IPS DF 6.9 (cell line): ENCODE data around the gene AGPS.
"Not testable (repeated sequence)": the region's sequence is repeated elsewhere in the genome, so short reads cannot be mapped to it uniquely, and the experiment has no call there.

Source experiments
- DNase-seq: peaks from one replicate; pipeline ENCODE4 v3.0.0-alpha.2; 2013; ENCODE audit warnings: low read depth, low spot score
- H3K27ac ChIP-seq: one replicate; pipeline ENCODE4 v1.5.1; 2013; ENCODE audit warnings: low read length, control low read depth
- H3K27me3 ChIP-seq: 2 replicates; pipeline ENCODE4 v1.6.1; 2013; ENCODE audit warnings: mild to moderate bottlenecking, low read length; ENCODE audit not compliant: control insufficient read depth, insufficient read depth
- H3K36me3 ChIP-seq: 2 replicates; pipeline ENCODE4 v1.6.1; 2013; ENCODE audit warnings: low read length; ENCODE audit not compliant: control insufficient read depth, insufficient read depth
- H3K4me1 ChIP-seq: 2 replicates; pipeline ENCODE4 v1.6.1; 2013; ENCODE audit warnings: low read length; ENCODE audit not compliant: control insufficient read depth, insufficient read depth
- H3K4me3 ChIP-seq: 2 replicates; pipeline ENCODE4 v1.5.1; 2013; ENCODE audit warnings: mild to moderate bottlenecking, low read length
- H3K9me3 ChIP-seq: 2 replicates; pipeline ENCODE4 v1.6.1; 2013; ENCODE audit warnings: low read length, inconsistent platforms; ENCODE audit not compliant: control insufficient read depth, insufficient read depth
- WGBS: extraction: QIAGEN DNeasy Blood & Tissue Kit; methylation state at CpG from one replicate; pipeline ENCODE4 v1.1.7; 2013; ENCODE audit warnings: mixed read lengths, missing lambda C conversion rate; ENCODE audit not compliant: insufficient read length, insufficient coverage; 5-methylcytosine and 5-hydroxymethylcytosine counted together

The AGPS gene

GRCh38 chr2:177398791-177399190 lies 6.2 kb downstream of the AGPS start:
- no peak overlapping the region for H3K27ac ChIP-seq
- no peak overlapping the region for H3K4me3 ChIP-seq
- DNase-seq = no peak
- no CpG with 5 or more reads among the region's 1 CpG for WGBS
- no peaks in the 10 kb centered on the region for H3K36me3 ChIP-seq
- no peaks in the 10 kb centered on the region for H3K27me3 ChIP-seq
- no peaks in the 10 kb centered on the region for H3K9me3 ChIP-seq
- no peaks in the 10 kb centered on the region for H3K4me1 ChIP-seq

DNA sequence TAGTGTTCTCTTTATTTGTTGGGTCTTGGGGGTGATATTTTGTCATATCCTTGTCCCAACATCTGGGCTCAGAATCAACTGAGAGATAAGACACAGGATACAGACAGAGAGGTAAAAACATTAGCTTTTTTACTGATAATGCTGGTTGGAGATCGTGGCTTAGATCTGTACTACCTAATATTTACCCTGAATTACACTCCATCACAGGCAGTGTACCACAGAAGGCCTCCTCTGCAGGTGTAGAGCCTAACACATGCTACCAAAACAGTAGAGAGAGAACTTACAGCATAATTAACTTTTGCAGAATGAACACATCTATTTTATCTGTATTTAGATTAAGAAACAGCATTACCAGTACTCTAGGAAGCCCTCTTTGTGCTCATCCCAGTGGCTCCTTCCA lies 6.8 kb downstream of the AGPS start:
- WGBS = no CpG with 5 or more reads among the region's 1 CpG

GRCh38 chr2:177400337-177400923 lies 7.9 kb downstream of the AGPS start:
- Histone ChIP-seq H3K27ac (no peak overlapping the region), H3K36me3 (no peaks in the 10 kb centered on the region), H3K9me3 (no peaks in the 10 kb centered on the region), H3K27me3 (no peaks in the 10 kb centered on the region), H3K4me1 (no peaks in the 10 kb centered on the region), H3K4me3 (no peak overlapping the region)
- WGBS = no CpG with 5 or more reads among the region's 4 CpGs
- no peak for DNase-seq

More for the DNA sequence above, 6.8 kb downstream of the AGPS start:
- no peaks in the 10 kb centered on the region for H3K36me3 ChIP-seq
- H3K4me3 ChIP-seq = no peak overlapping the region
- no peaks in the 10 kb centered on the region for H3K9me3 ChIP-seq
- no peaks in the 10 kb centered on the region for H3K27me3 ChIP-seq
- H3K27ac ChIP-seq = no peak overlapping the region
- H3K4me1 ChIP-seq = no peaks in the 10 kb centered on the region
- no peak for DNase-seq

DNA sequence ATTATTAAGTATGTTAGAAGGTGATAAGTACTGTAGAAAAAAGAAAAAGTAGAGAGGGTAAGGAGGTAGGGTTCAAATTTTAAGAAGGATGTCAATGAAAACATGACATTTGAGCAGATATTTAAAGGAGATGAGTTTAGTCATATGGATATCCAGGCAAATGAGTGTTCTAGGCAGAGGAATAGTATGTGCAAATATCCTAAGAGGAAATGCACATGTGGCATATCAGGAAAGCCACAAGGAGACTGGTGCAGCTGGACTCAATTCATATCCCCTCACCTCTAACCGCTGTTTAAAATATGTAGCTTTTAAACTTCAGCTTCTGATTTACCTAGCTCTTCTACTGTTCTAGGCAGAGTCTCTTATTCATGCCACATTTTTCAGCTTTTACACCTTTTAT lies 9.5 kb downstream of the AGPS start:
- DNase-seq = no peak
- Histone ChIP-seq H3K27ac (no peak overlapping the region), H3K9me3 (no peaks in the 10 kb centered on the region), H3K4me1 (no peaks in the 10 kb centered on the region), H3K27me3 (no peaks in the 10 kb centered on the region), H3K36me3 (no peaks in the 10 kb centered on the region), H3K4me3 (no peak overlapping the region)
- WGBS = no CpG with 5 or more reads among the region's 1 CpG

DNA sequence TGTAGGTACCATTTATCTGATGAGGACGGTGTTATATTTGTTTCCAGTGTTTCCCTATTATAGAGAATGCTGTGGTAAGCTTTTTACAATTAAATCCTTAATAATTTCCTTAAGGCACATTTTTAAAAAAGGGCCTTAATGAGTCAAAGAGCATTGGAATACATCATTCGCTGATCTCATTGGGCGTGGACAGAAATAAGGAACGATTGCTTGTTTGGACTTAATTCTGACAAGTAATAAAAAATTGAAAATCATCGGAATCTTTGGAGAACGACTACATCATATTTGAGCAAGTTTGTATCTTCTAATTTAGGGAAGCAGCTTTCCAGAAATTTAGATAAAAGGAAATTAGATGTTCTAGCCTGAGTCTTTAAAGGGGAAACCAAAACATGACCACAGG lies 11.3 kb downstream of the AGPS start:
- no peak for DNase-seq
- no peak overlapping the region for H3K27ac ChIP-seq
- no peaks in the 10 kb centered on the region for H3K4me1 ChIP-seq
- H3K9me3 ChIP-seq = no peaks in the 10 kb centered on the region
- H3K27me3 ChIP-seq = no peaks in the 10 kb centered on the region
- H3K4me3 ChIP-seq = no peak overlapping the region
- WGBS = no CpG with 5 or more reads among the region's 6 CpGs
- no peaks in the 10 kb centered on the region for H3K36me3 ChIP-seq

GRCh38 chr2:177404243-177404642 lies 11.7 kb downstream of the AGPS start:
- no peak for DNase-seq
- H3K36me3 ChIP-seq = no peaks in the 10 kb centered on the region
- WGBS = no CpG with 5 or more reads among the region's 3 CpGs
- H3K9me3 ChIP-seq = no peaks in the 10 kb centered on the region
- H3K4me3 ChIP-seq = no peak overlapping the region
- H3K27me3 ChIP-seq = no peaks in the 10 kb centered on the region
- no peaks in the 10 kb centered on the region for H3K4me1 ChIP-seq
- no peak overlapping the region for H3K27ac ChIP-seq

DNA sequence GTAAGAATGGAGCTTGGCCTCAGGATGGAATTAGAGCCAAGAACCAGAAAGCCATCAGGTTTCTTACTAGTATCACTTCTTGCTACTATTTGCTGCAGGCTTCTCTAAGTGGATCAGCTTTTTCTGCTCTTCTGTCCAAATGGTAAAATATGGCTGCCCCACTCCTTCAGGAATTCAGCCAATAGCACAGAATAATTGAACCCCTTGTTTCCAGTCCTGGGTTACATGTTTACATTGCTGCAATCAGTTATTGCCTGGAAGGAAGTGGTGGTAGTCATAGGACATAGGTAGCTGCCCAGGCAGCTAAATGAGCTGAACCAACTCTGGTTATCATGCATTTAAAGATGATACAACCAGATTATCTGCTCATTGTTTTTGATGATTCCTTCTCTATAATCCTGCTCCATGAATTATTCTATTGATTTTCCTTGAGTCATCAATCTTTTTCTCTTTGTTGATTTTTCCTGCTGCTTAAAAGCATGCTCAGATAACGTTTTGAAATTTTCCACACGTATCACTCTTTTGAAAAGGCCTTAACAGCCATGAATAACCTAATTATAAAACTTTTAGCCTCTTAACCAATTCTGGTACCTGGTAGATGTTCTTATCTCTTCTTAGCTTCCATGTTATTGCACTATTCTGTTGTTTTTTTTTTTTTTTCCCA lies 12.6 kb downstream of the AGPS start:
- no peaks in the 10 kb centered on the region for H3K27me3 ChIP-seq
- no peak for DNase-seq
- WGBS = no CpG with 5 or more reads among the region's 2 CpGs
- H3K36me3 ChIP-seq = no peaks in the 10 kb centered on the region
- H3K4me1 ChIP-seq = no peaks in the 10 kb centered on the region
- H3K9me3 ChIP-seq = peaks cover 1% of the 10 kb centered on the region; the same call in 1 of the 2 replicates
- H3K27ac ChIP-seq = no peak overlapping the region
- no peak overlapping the region for H3K4me3 ChIP-seq

DNA sequence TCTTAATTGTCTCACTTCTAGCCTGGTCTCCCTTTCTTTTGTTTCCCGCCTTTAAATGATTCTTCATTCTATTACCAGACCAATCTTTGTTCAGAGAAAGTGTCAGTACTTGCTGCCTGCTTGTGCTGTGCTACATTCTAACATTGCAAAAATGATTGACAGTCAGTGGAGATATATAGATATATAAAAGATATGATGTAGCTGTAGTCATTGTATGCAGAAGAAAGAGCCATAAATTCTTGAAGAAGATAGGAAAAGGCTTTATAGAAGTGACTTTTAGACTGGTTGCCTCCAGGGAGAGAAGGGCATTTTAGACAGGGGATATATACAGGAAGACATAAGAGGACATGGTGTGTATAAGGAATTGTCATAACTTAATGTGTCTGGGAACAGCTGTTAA lies 13.6 kb downstream of the AGPS start:
- DNase-seq = no peak
- Histone ChIP-seq H3K4me1 (no peaks in the 10 kb centered on the region), H3K36me3 (no peaks in the 10 kb centered on the region), H3K27ac (no peak overlapping the region), H3K9me3 (peaks cover 1% of the 10 kb centered on the region; the same call in 1 of the 2 replicates), H3K4me3 (no peak overlapping the region), H3K27me3 (no peaks in the 10 kb centered on the region)
- WGBS = no CpG with 5 or more reads among the region's 1 CpG

- no peak overlapping the region for H3K27ac ChIP-seq
- no peak overlapping the region for H3K4me3 ChIP-seq
- DNase-seq = no peak
- no CpG with 5 or more reads among the region's 2 CpGs for WGBS
- H3K4me1 ChIP-seq = no peaks in the 10 kb centered on the region
- no peaks in the 10 kb centered on the region for H3K36me3 ChIP-seq
- H3K9me3 ChIP-seq = peaks cover 1% of the 10 kb centered on the region; the same call in 1 of the 2 replicates
- no peaks in the 10 kb centered on the region for H3K27me3 ChIP-seq
Measured at GRCh38 chr2:177407031-177407430, 14.5 kb downstream of the AGPS start.

DNA sequence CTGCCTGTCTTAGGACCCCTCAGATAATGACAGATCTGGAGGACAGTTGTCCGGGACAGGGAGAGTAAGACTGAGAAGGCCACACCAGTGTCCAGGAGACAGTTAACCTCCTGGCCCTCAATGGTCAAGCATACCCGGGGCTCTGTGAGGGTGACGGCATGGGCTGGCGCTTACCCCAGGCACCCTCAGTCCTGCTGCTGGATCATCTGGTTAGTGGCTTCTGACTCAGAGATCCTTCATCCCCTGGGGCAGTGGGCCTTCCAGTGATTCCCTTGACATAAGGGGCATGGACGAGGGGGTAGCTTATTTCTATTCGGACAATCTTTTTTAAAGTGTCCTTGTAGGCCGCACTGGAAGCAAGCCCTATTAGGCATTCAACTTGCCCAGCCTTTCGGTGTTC lies 18.1 kb downstream of the AGPS start:
- H3K4me3 ChIP-seq, H3K27me3 ChIP-seq, H3K4me1 ChIP-seq, H3K9me3 ChIP-seq, H3K27ac ChIP-seq, H3K36me3 ChIP-seq, DNase-seq: not testable (repeated sequence)
- no CpG with 5 or more reads among the region's 8 CpGs for WGBS

DNA sequence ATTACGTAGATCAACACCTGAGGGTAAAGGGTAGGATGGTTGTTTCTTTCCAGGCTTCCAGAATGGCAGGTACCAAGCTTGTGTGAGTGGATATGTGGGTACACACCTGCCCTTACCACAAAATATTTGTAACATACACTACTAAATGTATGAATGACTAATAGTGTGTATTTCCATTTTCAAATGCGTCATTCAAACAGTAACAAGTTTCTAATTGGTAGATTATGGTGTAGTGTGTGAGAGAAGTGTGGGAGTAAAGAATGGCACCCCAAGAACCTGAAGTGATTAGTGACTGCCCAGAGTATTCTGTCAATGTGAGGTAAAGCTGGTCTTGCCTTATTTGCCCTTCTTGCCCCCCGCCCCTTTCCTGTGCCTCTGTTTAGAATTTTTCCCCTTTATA lies 21.1 kb downstream of the AGPS start:
- WGBS = no CpG with 5 or more reads among the region's 3 CpGs
- Histone ChIP-seq H3K9me3 (peaks cover 1% of the 10 kb centered on the region; the same call in 1 of the 2 replicates), H3K27ac (no peak overlapping the region), H3K4me1 (no peaks in the 10 kb centered on the region), H3K4me3 (no peak overlapping the region), H3K36me3 (no peaks in the 10 kb centered on the region), H3K27me3 (no peaks in the 10 kb centered on the region)
- DNase-seq = no peak
